K562 (cell line): ENCODE data around the gene B3GAT3. TPM values are rescaled to one million over a fixed set of nuclear protein-coding genes. Genes with fewer than 3 reads are reported as not detected.
"Not testable (repeated sequence)": the region's sequence is repeated elsewhere in the genome, so short reads cannot be mapped to it uniquely, and the experiment has no call there.

Source experiments
- ATAC-seq: fragments of 200-7000 bp; cut with Tn5 transposase; 3 replicates; pipeline ENCODE4 v1.9.1; 2020; ENCODE audit warnings: moderate library complexity
- BruUV-seq: library from RNA; stranded (reverse); fragments of 400-500 nt; replicated peaks from 2 replicates; lab custom pipeline; 2021; lab: Mats Ljungman, UMichigan
- CTCF ChIA-PET: fragments of 300-600 bp; formaldehyde crosslinking; extraction: SDS; loops from one replicate; lab custom pipeline; 2021; ENCODE audit warnings: low intra/inter-chr PET ratio; lab: Yijun Ruan, JAX
- POLR2A ChIA-PET: fragments of 300-600, 350-650 bp; sonication (Branson Sonifier 250); formaldehyde crosslinking; extraction: SDS; loops from one replicate; lab custom pipeline; 2021; ENCODE audit warnings: antibody characterized with exemption, inconsistent platforms; lab: Yijun Ruan, JAX
- DNase-seq, 4 experiments: peaks; one replicate each; pipeline versions ENCODE4 v3.0.0 to v3.0.0-alpha.2; 2011 to 2018; ENCODE audit warnings: low spot score in 3 of 4, mixed read lengths in 3 of 4; ENCODE audit errors: extremely low read depth in 1 of 4
- FAIRE-seq: peaks from 2 replicates; lab custom pipeline; 2011; peaks lifted over from hg19 to GRCh38; lab: Jason Lieb, UNC
- H2AFZ ChIP-seq: 2 replicates; pipeline ENCODE4 v1.6.0; 2011; ENCODE audit warnings: low read depth, low read length, control low read depth, inconsistent platforms
- H3K27ac ChIP-seq: fragments of 200-600 bp; 3 replicates; pipeline ENCODE4 v1.8.0; 2011; ENCODE audit warnings: low read depth, mild to moderate bottlenecking, control low read depth, inconsistent platforms, low read length, moderate library complexity, mixed read lengths; ENCODE audit errors: extremely low read depth
- H3K27me3 ChIP-seq, 2 experiments: fragments of 300-600 bp in 1 of 2; 2 replicates in 1 of 2; 3 replicates in 1 of 2; pipeline versions ENCODE4 v1.6.0 to v1.8.0; 2011; ENCODE audit warnings: inconsistent platforms in 2 of 2, low read length in 2 of 2, mild to moderate bottlenecking in 1 of 2, mixed read lengths in 1 of 2, moderate library complexity in 1 of 2; ENCODE audit not compliant: control insufficient read depth in 2 of 2, insufficient read depth in 2 of 2
- H3K36me3 ChIP-seq: fragments of 300-600 bp; 3 replicates; pipeline ENCODE4 v1.8.0; 2011; ENCODE audit warnings: mild to moderate bottlenecking, low read length, inconsistent platforms; ENCODE audit not compliant: control insufficient read depth, insufficient read depth
- H3K4me1 ChIP-seq, 2 experiments: fragments of 200-600 bp in 1 of 2; replicated peaks in 1 of 2; 2 replicates in 1 of 2; 3 replicates in 1 of 2; pipeline versions ENCODE4 v1.5.1 to v1.8.0; 2011; ENCODE audit warnings: inconsistent platforms in 2 of 2, low read length in 2 of 2, mild to moderate bottlenecking in 1 of 2, mixed read lengths in 1 of 2, moderate library complexity in 1 of 2; ENCODE audit not compliant: control insufficient read depth in 2 of 2, insufficient read depth in 2 of 2
- H3K4me2 ChIP-seq: 2 replicates; pipeline ENCODE4 v1.6.1; 2011; ENCODE audit warnings: low read length, control low read depth, inconsistent platforms, mixed read lengths; ENCODE audit not compliant: insufficient read depth
- H3K4me3 ChIP-seq: fragments of 200-600 bp; sonication (generic), shearing (Covaris generic); 2 replicates; pipeline ENCODE4 v1.5.1; 2016; ENCODE audit warnings: control low read depth, inconsistent platforms
- H3K79me2 ChIP-seq: fragments of 200-600 bp; 3 replicates; pipeline ENCODE4 v1.8.0; 2011; ENCODE audit warnings: low read length, inconsistent platforms; ENCODE audit not compliant: control insufficient read depth, insufficient read depth
- H3K9ac ChIP-seq, 2 experiments: 2 replicates each; pipeline versions ENCODE4 v1.6.0 to v1.6.1; 2011; ENCODE audit warnings: low read depth in 2 of 2, low read length in 2 of 2, control low read depth in 1 of 2, inconsistent platforms in 1 of 2, mild to moderate bottlenecking in 1 of 2, mixed read lengths in 1 of 2; ENCODE audit not compliant: insufficient read depth in 1 of 2
- H3K9me1 ChIP-seq: one replicate; pipeline ENCODE4 v1.6.0; 2011; ENCODE audit warnings: inconsistent platforms, mild to moderate bottlenecking, low read length, moderate library complexity; ENCODE audit not compliant: control insufficient read depth, insufficient read depth
- H3K9me3 ChIP-seq: replicated peaks from 2 replicates; pipeline ENCODE4 v1.5.1; 2011; ENCODE audit warnings: low read depth, low read length, inconsistent platforms; ENCODE audit not compliant: control insufficient read depth, insufficient read depth
- H4K20me1 ChIP-seq: replicated peaks from 2 replicates; pipeline ENCODE4 v1.6.1; 2011; ENCODE audit warnings: low read length, inconsistent platforms, mixed read lengths; ENCODE audit not compliant: control insufficient read depth, insufficient read depth
- ARID1B ChIP-seq: fragments of 450-650 bp; IDR thresholded peaks from 2 replicates; pipeline ENCODE4 v1.6.1; 2016; ENCODE audit warnings: antibody characterized with exemption, mild to moderate bottlenecking, inconsistent platforms
- BMI1 ChIP-seq: fragments of 150-350 bp; IDR thresholded peaks from 2 replicates; pipeline ENCODE4 v1.6.1; 2014; ENCODE audit warnings: low read length
- GATAD2B ChIP-seq: fragments of 450-650 bp; IDR thresholded peaks from 2 replicates; pipeline ENCODE4 v1.6.1; 2017; ENCODE audit warnings: mild to moderate bottlenecking, borderline replicate concordance
- HDGF ChIP-seq: fragments of 450-650 bp; IDR thresholded peaks from 2 replicates; pipeline ENCODE4 v1.6.1; 2016
- PHF8 ChIP-seq: fragments of 200-600 bp; sonication (generic); IDR thresholded peaks from 2 replicates; pipeline ENCODE4 v1.6.1; 2012; ENCODE audit warnings: mixed run types, mild to moderate bottlenecking, inconsistent platforms, low read length, moderate library complexity, borderline replicate concordance
- POLR3G ChIP-seq: IDR thresholded peaks from 2 replicates; pipeline ENCODE4 v1.6.1; 2011; ENCODE audit not compliant: insufficient read length, insufficient replicate concordance; ENCODE audit errors: extremely low read depth
- ZNF384 ChIP-seq: IDR thresholded peaks from 2 replicates; pipeline ENCODE4 v1.6.1; 2012; ENCODE audit warnings: low read depth, low read length, improper control_type of control experiment
- WGBS: fragments of 100-300 bp; shearing (Covaris generic); methylation state at CpG from one replicate; pipeline ENCODE4 v1.1.6; 2016; ENCODE audit warnings: low coverage, mixed read lengths; ENCODE audit not compliant: insufficient coverage; ENCODE audit errors: missing lambda C conversion rate; 5-methylcytosine and 5-hydroxymethylcytosine counted together
- in situ Hi-C: fragments of 300-500 bp; cut with MboI; formaldehyde crosslinking; loops from 4 replicates; pipeline ENCODE4 v1.15.0; 2018; ENCODE audit warnings: inconsistent platforms, mixed read lengths
- intact Hi-C: fragments of 100-400 bp; cut with micrococcal nuclease; formaldehyde crosslinking; loops from 2 replicates; pipeline ENCODE4 v1.14.2; 2022
- polyA plus RNA-seq, 8 experiments: library from polyadenylated mRNA; depleted of rRNA in 4 of 8; stranded (reverse) in 5 of 8; unstranded in 3 of 8; fragments of >200 nt; fragmentation: Nextera tagmentation in 2 of 8; fragmentation: Illumina TruSeq in 1 of 8; extraction: Ambion mirVana in 2 of 8; extraction: Trizol in 1 of 8; gene quantifications; 2 replicates each; pipeline versions ENCODE4 v1.2.1 to v1.2.3, GENCODE V29; 2011 to 2014; ENCODE audit warnings: inconsistent platforms in 1 of 8, missing spikeins in 1 of 8
- total RNA-seq, 7 experiments: library from RNA; depleted of rRNA in 6 of 7; stranded (reverse); fragments of >200 nt in 6 of 7; fragmentation: Illumina TruSeq in 2 of 7; extraction: Trizol in 2 of 7; gene quantifications; 2 replicates each; pipeline versions ENCODE4 v1.2.1 to v1.2.3, GENCODE V29; 2011 to 2021; ENCODE audit warnings: low replicate concordance in 1 of 7
- TF ChIP-seq, protein P1 (sequence below): fragments of 450-650 bp; IDR thresholded peaks from 2 replicates; pipeline ENCODE4 v1.6.1; 2014; ENCODE audit warnings: low read depth, mild to moderate bottlenecking, moderate library complexity, borderline replicate concordance
- TF ChIP-seq, protein P2 (sequence below): fragments of 250-450 bp; sonication (Bioruptor Pico); IDR thresholded peaks from 2 replicates; pipeline ENCODE4 v1.9.0; 2021; ENCODE audit warnings: mild to moderate bottlenecking, inconsistent platforms
- TF ChIP-seq, protein P3 (sequence below): IDR thresholded peaks from 3 replicates; pipeline ENCODE4 v1.6.1; 2011; ENCODE audit warnings: borderline replicate concordance, mild to moderate bottlenecking, moderate library complexity; ENCODE audit not compliant: insufficient read length; ENCODE audit errors: extremely low read depth

Gene B3GAT3
- total and polyA plus RNA-seq, 9 of the 15 experiments (the other 6 are each of a cell fraction or from before 2014, with no cell fraction given) = 0.30 to 64.0 (median 21.4) TPM

DNA sequence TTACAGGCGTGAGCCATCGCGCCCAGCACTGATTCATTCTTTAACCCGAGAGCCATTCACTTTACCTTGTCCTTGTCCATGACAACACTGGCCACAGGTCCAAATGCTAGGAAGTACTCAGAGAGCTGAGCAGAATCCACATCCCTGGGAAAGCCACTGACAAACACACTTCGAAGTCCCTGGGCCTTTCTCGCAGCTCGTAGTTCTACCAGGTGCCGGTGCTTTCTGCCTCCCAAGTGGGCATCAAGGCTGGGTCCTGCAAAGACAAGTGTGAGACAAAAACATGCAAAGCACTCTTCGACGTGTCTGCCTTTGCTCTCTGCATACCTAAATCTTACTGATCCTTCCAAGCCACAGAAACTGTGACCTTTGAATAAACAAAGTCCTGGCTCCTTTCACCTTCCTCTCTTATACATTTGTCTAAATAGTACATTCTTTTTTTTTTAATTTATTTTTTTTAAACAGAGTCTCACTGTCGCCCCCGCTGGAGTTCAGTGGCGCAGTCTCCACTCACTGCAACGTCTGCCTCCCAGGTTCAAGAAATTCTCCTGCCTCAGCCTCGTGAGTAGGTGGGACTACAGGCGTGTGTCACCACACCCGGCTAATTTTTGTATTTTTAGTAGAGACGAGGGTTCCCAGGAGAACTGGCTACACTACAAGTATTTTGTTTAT is 32.7 kb downstream of the B3GAT3 start (continued):
- TF ChIP-seq, protein P1, sequence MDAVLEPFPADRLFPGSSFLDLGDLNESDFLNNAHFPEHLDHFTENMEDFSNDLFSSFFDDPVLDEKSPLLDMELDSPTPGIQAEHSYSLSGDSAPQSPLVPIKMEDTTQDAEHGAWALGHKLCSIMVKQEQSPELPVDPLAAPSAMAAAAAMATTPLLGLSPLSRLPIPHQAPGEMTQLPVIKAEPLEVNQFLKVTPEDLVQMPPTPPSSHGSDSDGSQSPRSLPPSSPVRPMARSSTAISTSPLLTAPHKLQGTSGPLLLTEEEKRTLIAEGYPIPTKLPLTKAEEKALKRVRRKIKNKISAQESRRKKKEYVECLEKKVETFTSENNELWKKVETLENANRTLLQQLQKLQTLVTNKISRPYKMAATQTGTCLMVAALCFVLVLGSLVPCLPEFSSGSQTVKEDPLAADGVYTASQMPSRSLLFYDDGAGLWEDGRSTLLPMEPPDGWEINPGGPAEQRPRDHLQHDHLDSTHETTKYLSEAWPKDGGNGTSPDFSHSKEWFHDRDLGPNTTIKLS = no peak
- TF ChIP-seq HDGF (no peak), ARID1B (no peak), ZNF384 (peak; percentile 80), POLR3G (no peak), PHF8 (no peak), BMI1 (no peak), GATAD2B (no peak)
- TF ChIP-seq, protein P2, sequence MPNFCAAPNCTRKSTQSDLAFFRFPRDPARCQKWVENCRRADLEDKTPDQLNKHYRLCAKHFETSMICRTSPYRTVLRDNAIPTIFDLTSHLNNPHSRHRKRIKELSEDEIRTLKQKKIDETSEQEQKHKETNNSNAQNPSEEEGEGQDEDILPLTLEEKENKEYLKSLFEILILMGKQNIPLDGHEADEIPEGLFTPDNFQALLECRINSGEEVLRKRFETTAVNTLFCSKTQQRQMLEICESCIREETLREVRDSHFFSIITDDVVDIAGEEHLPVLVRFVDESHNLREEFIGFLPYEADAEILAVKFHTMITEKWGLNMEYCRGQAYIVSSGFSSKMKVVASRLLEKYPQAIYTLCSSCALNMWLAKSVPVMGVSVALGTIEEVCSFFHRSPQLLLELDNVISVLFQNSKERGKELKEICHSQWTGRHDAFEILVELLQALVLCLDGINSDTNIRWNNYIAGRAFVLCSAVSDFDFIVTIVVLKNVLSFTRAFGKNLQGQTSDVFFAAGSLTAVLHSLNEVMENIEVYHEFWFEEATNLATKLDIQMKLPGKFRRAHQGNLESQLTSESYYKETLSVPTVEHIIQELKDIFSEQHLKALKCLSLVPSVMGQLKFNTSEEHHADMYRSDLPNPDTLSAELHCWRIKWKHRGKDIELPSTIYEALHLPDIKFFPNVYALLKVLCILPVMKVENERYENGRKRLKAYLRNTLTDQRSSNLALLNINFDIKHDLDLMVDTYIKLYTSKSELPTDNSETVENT (CRISPR knock-in tag) = no peak
- TF ChIP-seq, protein P3, sequence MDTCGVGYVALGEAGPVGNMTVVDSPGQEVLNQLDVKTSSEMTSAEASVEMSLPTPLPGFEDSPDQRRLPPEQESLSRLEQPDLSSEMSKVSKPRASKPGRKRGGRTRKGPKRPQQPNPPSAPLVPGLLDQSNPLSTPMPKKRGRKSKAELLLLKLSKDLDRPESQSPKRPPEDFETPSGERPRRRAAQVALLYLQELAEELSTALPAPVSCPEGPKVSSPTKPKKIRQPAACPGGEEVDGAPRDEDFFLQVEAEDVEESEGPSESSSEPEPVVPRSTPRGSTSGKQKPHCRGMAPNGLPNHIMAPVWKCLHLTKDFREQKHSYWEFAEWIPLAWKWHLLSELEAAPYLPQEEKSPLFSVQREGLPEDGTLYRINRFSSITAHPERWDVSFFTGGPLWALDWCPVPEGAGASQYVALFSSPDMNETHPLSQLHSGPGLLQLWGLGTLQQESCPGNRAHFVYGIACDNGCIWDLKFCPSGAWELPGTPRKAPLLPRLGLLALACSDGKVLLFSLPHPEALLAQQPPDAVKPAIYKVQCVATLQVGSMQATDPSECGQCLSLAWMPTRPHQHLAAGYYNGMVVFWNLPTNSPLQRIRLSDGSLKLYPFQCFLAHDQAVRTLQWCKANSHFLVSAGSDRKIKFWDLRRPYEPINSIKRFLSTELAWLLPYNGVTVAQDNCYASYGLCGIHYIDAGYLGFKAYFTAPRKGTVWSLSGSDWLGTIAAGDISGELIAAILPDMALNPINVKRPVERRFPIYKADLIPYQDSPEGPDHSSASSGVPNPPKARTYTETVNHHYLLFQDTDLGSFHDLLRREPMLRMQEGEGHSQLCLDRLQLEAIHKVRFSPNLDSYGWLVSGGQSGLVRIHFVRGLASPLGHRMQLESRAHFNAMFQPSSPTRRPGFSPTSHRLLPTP = no peak

GRCh38 chr11:62585356-62585755 is 36.4 kb downstream of the B3GAT3 start:
- CTCF ChIA-PET, DNase-seq, BruUV-seq, H3K27ac ChIP-seq, H3K9me3 ChIP-seq, intact Hi-C loops, H3K4me3 ChIP-seq, H3K9me1 ChIP-seq, H3K9ac ChIP-seq, H3K4me2 ChIP-seq, H4K20me1 ChIP-seq, in situ Hi-C loops, ATAC-seq, H2AFZ ChIP-seq, H3K27me3 ChIP-seq, FAIRE-seq: not testable (repeated sequence)
- 93% methylated on average over 7 of the region's 7 CpGs for WGBS
- Histone ChIP-seq H3K79me2 (peaks cover 35% of the 10 kb centered on the region), H3K36me3 (peaks cover 67% of the 10 kb centered on the region), H3K4me1 (peaks cover 7 to 12% of the 10 kb centered on the region in 2 experiments; a peak in 4 of 5 replicates)
- POLR2A ChIA-PET = interaction anchor here (1.1 to 4.6 kb wide), 2 partner anchors 11 to 19 kb away, joined by 6 to 33 read pairs; partner anchors contain the start of gene EEF1G
